ENCODE data around the gene APLP2.
"Not testable (repeated sequence)": the region's sequence is repeated elsewhere in the genome, so short reads cannot be mapped to it uniquely, and the experiment has no call there.

The APLP2 gene

DNA sequence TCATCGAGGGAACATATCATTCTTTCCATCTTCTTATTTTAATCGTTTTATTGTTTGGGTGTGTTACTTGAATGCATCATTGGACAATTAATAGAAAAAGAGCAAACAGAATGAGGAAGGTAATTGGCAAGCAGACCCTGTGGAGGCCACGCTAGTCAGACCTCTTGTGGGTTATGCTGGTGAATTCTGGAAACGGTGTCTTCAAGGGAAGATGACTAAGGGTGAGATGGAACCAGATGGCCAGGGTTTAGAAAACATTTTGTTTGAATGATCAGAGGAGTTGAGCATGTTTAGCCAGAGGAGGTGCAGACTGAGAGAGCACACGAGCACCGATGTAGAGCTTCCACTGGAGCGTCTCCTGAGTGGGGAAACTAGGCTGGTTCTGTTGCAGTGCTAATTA is 98.4 kb downstream of the APLP2 start:
- DNase-seq (ENCODE audit: low spot score) = no peak

DNA sequence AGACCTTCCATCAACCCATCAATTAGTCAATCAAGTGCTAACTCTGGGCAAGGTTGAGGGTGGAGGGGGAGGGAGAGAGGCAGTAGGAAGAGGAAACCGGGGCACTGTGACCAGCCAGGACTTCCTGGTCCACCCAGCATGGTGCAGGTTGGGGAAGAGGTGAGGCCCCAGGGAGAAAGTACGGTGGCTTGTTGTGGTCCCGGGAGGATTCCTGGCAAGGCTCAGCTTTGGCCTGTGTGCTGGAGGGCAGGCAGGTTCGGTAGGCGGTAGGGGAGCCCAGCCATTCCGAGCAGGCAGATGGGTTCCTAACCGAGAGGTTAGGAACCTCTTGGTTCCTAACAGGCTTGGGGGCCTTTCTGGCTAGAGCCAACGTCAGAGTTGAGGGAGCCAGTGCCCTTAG is 100.7 kb downstream of the APLP2 start:
- DNase-seq (ENCODE audit: low spot score) = no peak

DNA sequence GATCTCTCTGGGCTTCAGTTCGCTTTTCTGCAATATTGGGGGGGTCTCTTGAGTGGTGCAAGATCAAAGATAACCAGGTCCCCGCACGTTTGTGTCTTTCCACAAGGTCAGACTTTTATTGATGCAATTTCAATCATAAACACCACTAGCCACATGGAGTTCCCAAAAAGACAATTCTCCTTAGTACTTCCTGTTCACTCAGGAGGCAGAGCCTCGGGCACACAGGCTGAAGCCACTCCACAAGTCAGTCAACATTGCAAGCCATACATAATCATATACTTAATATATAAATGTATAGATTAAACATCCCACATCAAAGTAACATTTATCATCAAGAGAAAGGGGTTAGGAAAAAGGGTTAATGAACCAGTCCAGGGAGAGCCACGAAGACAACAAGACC is 101.8 kb downstream of the APLP2 start:
- no peak for DNase-seq (ENCODE audit: low spot score)

DNA sequence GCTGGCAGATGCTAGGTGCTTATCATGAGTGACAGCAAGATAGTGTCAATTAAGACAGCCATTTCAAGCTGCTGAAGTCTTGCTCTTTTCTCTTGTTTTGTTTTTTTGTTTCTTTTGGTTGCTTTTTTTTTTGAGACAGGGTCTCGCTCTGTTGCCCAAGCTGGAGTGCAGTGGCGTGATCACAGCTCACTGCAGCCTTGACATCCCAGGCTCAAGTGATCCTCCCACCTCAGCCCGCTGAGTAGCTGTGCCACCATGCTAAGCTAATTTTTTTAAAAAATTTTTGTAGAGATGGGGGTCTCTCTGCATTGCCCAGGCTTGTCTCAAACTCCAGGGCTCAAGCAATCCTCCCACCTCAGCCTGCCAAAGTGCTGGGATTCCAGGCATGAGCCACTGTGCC is 102.3 kb downstream of the APLP2 start:
- not testable (repeated sequence) for DNase-seq (ENCODE audit: low spot score)

DNA sequence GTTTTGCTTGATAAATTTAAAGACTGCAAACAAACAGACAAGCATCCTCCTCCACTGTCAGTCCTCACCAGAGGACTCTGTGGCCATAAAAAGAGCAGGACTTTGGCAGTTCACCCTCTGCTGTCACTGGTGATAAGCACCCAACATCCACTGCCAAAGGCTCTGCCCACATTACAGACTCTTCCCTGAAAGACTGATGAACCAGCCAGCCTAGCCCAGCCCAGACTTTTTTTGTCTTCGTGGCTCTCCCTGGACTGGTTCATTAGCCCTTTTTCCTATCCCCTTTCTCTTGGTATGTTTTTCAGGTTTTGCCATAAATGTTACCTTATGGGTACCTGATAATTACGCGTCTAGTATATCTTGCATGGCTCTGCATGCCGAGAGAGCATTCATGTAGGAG is 104.9 kb downstream of the APLP2 start:
- no peak for DNase-seq (ENCODE audit: low spot score)

DNA sequence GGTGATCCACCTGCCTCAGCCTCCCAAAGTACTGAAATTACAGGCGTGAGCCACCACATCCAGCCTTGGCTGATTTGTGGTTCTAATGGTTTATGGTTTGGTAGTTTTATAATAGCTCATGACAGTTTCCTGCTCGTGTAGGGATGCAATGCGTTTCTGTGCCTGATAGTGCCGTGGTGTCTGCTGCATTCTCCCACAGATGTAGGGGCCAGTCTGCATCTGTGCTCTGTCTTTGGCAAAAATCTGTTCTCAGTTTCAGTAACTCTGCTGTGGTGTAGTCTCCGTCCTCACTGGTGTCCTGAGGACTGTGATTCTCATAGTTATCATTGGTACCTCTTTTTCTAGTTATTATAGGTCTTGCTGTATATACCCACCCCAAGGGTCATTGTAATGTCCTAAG is 106.2 kb downstream of the APLP2 start:
- DNase-seq (ENCODE audit: low spot score) = no peak

DNA sequence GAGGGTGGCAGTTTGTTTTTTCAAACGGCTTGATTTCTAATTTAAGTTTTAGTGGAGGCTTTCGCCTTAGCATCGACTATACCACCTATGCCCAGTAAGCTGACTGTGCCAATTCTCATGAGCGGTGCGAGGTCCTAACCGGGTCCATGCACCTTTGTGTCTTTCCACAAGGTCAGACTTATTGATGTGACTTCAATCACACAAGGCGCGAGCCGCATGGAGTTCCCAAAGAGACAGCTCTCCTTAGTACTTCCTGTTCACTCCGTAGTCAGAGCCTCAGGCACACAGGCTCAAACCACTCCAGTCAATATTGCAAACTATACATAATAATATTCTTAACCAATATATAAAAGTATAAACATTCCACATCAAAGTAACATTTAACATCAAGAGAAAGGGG is 108.1 kb downstream of the APLP2 start:
- DNase-seq (ENCODE audit: low spot score) = no peak

DNA sequence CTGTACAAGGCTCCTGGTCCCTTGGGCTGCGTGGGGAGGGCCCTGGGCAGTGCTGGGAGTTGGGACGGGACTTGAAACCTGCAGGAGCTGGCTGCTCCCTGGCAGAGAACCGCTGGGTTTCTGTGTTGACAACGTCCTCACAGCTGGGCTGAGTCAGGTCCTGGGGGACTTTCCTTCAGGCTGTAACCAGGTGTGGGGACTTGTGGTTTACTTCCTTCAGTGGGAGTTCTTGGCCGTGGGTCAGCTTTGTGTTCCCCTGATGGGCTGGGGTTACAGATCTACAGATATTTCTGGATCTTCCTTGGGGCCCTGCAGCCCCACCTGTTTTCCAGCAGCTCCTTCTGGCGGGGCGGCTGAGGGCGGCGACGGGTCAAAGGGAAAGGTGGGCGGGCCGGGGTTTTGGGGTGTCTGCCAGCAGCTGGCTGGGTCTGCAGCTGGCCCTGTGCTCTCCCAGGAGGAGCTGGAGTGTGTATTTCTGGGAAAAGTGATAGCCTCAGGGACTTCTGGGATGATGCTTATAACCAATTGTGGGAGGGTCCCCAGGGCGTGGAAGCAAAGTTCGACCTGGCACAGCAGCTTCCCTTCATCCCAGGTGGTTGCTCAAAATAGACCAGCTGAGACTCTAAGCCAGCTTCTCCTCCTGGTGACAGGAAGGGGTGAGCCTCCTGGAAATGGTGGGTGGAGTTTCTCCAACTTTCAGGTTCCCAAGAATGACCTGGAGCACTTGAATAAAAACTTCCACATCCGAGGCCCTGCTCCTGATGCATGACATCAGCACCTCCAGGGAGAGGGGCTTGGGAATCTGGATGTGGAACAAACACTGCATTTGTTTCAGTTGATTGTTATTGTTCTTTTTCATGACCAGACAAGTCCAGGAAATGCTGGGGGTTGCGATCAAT is 109.0 kb downstream of the APLP2 start:
- DNase-seq (ENCODE audit: low spot score) = no peak

DNA sequence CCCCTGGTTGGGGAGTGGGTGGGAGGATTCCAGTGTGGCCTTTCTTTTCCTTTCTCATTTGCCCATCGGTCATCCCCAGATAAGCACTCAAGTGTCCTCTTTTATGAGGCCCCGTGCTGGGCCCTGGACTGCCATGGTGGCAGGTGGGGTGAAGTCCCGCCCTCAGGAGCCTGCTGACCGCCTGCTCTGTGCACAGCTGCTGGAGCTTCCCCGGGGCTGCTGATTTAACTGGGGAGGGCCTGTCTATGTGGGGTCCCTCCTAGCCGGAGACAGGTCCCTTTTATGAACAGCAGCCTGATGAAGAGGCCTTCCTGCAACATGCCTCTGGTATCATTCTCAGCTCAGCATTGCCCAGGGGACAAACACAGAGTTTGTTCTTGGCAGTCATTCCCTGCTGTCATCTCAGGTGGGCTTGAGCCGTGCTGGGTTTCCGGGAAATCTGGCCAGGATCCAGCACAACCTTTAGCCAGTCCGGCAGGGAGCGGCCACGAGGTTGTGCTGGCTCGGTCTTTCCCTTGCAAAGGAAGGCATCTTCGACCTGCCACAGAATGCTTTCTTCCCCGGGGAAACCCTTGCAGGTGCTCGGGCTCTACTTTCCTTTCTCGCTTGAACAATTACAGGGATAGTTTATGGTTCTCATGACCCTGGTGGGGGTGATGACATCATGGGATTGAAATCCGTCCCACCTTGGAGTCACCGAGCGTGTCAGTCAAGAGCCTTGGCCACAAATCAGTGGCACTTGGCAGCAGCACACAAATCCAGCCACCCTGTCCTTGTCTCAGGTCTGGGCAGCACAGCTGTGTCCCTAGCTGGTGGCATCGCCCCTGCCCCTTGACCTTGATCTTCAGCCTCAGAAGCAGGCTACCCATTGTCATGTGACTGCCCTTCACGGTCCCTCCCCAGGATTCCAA is 110.0 kb downstream of the APLP2 start:
- no peak for DNase-seq (ENCODE audit: low spot score)

DNA sequence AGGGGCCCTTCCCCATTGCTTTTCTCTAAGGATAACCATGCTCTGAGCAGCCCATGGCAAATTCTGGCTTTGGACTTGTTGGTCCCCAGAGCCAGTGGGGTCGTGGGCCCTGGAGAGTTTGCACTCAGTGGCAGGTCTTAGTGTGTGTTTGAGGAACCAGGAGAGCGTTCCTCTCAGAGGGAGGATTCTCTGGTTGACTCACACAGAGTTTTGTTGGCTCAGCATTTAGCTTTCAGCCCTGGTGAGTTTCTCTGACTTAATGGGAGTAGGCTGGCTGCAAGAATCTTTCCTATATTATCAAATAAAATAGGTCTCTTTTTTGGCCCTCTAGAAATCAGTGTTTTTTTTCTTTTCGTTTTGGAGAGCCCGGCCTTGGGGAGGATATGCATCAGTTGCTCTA is 110.8 kb downstream of the APLP2 start:
- DNase-seq (ENCODE audit: low spot score) = no peak

DNA sequence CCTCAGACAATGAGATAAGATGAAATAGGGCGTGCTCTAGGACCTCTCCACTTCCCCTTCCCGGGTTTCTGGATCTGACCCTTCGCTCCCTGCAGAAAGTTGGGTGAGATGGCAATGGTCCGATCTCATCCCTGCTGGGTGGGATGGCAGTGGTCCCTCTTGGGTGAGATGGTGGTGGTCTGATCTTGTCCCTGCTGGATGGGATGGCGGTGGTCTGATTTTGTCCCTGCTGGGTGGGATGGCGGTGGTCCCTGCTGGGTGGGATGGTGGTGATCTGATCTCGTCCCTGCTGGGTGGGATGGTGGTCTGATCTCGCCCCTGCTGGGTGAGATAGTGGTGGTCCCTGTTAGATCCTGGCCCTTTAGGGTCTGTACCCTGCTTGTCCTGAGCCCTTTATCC is 111.2 kb downstream of the APLP2 start:
- no peak for DNase-seq (ENCODE audit: low spot score)

DNA sequence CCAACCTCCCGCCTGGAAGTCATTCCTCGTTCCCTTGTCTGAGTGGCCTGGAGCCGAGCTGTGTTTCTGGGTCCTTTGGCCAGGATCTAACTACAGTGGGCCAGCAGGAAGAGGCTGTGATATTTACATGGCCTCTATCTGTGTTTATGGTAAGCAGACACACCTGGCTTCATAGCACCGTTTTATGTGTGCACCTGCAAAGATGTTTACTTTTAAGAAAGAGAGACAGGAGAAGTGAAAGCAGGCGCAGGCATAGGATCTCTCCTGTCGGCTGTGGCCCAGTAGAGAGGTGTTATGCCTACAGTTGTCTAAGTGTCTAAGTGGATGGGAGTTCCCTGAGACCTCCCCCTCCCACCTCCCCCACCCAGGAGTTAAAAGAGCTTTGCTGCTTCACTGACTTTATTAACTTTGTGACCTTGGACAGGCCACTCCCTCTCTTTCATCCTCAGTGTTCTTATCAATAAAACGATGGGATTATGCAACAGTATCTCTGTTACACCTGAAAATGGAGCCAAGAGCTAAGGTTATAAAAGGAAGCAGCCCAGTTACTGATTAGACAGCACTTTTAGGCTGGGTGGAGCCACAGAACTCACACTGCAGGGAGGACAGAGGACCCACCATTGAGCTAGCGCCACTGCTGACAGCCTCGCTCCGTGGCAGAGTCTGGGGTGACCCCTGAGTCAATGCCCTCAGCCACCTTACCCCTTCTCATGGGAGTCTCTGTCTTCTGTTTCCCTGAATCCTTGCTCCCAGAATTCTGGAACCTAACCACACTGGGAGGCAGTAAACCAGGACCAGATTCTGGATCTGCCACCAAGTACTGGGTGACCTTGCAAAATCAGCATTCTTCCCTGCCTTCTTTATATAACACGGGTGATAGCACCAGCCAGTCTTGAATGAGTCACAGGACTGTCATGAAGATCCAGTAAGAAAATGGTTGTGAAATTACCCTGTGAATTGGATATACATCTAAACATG is 111.9 kb downstream of the APLP2 start:
- DNase-seq (ENCODE audit: low spot score) = no peak

DNA sequence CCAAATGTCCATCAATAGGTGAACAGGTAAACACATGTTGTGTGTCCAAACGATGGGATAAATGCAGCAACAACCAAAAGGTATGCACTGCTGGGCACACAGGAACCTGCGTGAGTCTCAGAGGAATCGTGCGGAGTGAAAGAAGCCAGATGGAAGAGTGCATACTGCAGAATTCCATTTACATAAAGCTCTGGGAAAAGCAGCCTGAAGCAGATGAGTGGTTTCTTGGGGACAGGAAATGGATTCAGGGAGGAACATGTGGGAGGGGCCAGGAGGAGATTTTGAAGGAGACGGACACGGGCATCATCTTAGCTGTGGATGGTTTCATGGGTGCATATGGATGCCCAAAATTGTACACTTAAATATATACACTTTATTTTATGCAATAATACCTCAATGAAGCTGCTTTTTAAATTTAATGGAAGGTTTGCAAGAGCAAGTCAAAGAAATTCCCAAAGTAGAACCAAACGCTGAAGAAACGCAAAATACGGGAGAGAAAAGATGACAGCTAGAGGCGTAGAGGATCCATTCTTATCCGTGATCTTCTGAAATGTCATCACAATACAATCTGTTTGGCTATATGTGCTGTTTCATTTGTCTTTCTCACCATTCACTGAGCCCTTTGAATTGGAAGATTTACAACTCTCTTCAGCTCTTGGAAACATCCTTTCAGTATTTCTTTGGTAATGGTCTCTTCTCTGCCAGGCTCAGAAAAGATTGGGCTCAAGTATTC is 114.3 kb downstream of the APLP2 start:
- no peak for DNase-seq (ENCODE audit: low spot score)

DNA sequence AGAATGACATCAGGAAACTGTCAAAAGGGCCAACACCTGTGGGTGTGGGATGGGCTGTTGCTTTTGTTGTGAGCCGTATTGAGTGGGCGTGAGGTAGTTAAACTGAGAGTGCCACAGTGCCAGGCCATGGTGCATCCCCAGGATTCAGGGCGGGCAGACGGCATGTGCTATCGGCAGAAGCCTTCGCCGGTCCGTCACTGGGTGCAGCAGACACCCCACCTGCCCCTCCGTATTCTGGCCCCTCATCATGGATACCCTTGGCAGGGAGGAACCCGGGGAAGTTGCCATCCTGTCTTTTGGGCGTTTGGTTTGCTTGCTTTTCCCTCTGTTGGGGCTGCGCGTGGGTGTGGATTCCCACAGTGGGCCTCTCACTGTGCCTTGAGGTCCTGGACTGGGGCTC is 117.4 kb downstream of the APLP2 start:
- no peak for DNase-seq (ENCODE audit: low spot score)

DNA sequence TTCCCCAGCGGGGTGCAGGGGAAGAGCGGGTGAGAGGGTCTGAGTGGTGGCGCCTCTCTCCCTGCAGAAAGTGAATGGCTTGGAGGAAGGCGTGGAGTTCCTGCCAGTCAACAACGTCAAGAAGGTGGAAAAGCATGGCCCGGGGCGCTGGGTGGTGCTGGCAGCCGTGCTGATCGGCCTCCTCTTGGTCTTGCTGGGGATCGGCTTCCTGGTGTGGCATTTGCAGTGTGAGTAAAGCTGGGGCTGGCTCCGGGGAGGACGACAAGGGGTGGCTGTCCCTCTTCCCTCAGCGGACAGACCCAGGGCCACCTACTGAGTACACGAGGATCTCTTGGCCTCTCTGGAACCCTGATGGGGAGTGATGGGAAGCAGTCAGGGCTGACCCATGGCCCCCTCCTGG is 118.4 kb downstream of the APLP2 start:
- no peak for DNase-seq (ENCODE audit: low spot score)

DNA sequence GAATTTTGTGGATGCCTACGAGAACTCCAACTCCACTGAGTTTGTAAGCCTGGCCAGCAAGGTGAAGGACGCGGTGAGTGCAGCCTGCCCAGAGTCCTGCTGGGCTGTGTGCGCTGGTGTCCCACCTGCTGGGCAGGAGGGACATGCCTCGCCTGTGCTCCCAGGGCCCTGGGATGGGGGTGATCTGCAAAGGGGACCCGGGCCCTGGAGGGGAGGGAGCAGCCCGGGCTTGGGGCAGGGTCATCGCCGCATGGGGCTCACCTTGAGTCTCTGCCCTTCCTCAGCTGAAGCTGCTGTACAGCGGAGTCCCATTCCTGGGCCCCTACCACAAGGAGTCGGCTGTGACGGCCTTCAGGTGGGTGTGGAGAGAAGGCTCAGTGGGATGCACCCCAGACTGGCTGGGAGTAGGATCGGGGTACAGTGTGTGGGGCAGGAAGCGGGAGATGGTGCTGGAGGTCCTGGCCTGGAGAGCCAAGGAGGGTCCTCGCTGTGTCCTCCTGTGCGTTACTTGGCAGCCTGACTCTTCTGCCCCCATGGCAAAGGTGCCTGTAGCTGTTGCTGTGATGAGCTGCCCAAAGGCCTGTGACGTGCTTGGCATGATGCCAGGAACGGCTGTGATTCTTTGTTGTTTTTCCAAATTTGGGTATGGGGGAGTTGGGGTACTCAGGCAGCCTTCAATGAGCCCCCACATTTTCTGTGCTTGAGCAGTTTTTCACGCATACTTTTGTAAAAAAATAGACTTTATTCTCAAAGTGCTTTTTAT is 119.1 kb downstream of the APLP2 start:
- no peak for DNase-seq (ENCODE audit: low spot score)

DNA sequence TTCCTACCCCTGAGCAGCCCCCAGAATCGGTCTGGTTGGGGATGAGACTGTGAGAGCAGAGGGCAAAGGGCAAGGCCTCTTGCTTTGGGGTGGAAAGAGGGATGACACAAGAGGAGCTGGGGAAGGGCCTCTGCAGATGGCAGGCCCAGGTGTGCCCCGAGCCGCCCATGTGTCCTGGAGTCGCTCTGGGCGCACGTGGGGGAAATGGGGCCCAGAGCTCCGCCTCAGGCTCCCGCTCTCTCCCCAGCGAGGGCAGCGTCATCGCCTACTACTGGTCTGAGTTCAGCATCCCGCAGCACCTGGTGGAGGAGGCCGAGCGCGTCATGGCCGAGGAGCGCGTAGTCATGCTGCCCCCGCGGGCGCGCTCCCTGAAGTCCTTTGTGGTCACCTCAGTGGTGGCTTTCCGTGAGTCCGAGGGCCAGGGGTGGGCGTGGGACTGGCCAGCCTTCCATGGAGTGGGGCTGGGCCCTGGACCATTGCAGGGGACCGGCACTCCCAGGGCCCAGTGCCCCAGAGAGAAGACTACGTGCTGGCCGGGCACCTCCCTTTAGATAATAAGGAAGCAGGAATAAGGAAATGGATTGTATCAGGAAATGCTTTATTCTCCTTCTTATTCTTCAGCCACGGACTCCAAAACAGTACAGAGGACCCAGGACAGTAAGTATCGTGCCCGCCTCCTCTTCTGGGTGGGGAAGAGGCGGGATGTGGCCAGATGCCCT is 120.0 kb downstream of the APLP2 start:
- no peak for DNase-seq (ENCODE audit: low spot score)

DNA sequence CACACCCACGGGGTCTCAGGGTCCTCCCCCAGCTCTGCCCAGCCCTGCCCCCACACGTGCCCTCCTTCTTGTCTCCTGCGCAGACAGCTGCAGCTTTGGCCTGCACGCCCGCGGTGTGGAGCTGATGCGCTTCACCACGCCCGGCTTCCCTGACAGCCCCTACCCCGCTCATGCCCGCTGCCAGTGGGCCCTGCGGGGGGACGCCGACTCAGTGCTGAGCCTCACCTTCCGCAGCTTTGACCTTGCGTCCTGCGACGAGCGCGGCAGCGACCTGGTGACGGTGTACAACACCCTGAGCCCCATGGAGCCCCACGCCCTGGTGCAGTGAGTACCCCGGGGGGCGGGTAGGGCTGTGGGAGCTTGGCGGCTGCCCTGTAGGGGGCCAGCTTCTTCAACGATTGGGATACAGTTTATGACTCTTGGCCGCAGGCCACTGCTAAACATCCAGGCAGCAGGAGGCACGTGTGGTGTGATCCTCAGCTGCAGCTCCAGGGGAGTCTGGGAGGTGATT is 120.7 kb downstream of the APLP2 start:
- DNase-seq (ENCODE audit: low spot score) = no peak

DNA sequence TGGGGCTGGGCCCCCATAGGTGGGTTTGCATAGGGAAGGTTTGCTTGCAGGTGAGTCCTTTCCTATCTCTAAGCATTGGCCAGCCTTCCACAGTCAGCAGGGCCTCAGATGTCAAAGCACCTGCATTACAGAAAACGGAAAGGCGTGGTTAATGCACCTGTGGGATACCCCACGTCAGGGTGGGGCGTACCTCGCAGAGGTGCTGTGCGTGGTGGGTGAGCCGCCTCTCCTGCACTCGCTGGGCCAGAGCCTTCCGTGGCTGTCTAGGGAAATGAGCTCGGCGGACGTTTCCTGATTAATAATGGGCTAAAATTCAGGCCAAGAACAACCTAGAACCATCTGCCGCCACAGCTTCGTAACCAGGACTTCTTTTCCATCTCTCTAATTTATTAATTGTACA is 122.2 kb downstream of the APLP2 start:
- DNase-seq (ENCODE audit: low spot score) = no peak
